Heart left ventricle (tissue), 16 donors: Measurements from ENCODE around the gene DNAH1. TPM values are rescaled to one million over a fixed set of nuclear protein-coding genes. Genes with fewer than 3 reads are reported as not detected.

ENCODE experiments used
- ATAC-seq, 4 donors: fragments of 200-7000 bp; cut with Tn5 transposase; one replicate each; pipeline ENCODE4 v1.9.1; 2020 to 2022; ENCODE audit warnings: moderate library complexity in 4 of 4, mild to moderate bottlenecking in 3 of 4, moderate number of reproducible peaks in 1 of 4
- DNase-seq, 5 donors: peaks; one replicate each; pipeline ENCODE4 v3.0.0-alpha.2; 2020
- H3K27ac ChIP-seq, 12 donors: fragments of 200-600 bp; sonication (generic) in 4 of 12; one replicate each; pipeline versions ENCODE4 v1.5.0 to v1.8.0; 2016 to 2022; ENCODE audit warnings: mild to moderate bottlenecking in 2 of 12
- H3K27me3 ChIP-seq, 9 donors: fragments of 200-600 bp; sonication (generic) in 2 of 9; one replicate each; pipeline versions ENCODE4 v1.5.1 to v1.8.0; 2016 to 2022; ENCODE audit warnings: mild to moderate bottlenecking in 3 of 9
- H3K36me3 ChIP-seq, 9 donors: fragments of 200-600 bp; sonication (generic) in 2 of 9; one replicate each; pipeline versions ENCODE4 v1.5.0 to v1.8.0; 2018 to 2022; ENCODE audit warnings: mild to moderate bottlenecking in 2 of 9
- H3K4me1 ChIP-seq, 12 donors: fragments of 200-600 bp; sonication (generic) in 4 of 12; one replicate each; pipeline versions ENCODE4 v1.5.0 to v1.8.0; 2016 to 2022; ENCODE audit warnings: mild to moderate bottlenecking in 3 of 12
- H3K4me3 ChIP-seq, 12 donors: fragments of 200-600 bp; sonication (generic) in 4 of 12; one replicate each; pipeline versions ENCODE4 v1.5.0 to v1.8.0; 2017 to 2022; ENCODE audit warnings: mild to moderate bottlenecking in 9 of 12, moderate library complexity in 4 of 12
- H3K9me3 ChIP-seq, 12 donors: fragments of 200-600 bp; sonication (generic) in 4 of 12; one replicate each; pipeline versions ENCODE4 v1.5.0 to v1.8.0; 2016 to 2022; ENCODE audit warnings: mild to moderate bottlenecking in 1 of 12
- CTCF ChIP-seq, 12 donors: fragments of 200-600 bp; sonication (generic) in 4 of 12; IDR thresholded peaks; one replicate each; pipeline versions ENCODE4 v1.5.0 to v1.8.0; 2018 to 2022; ENCODE audit warnings: antibody characterized with exemption in 12 of 12, mild to moderate bottlenecking in 5 of 12
- POLR2A ChIP-seq, 2 donors: fragments of 450-650 bp; IDR thresholded peaks; one replicate each; pipeline ENCODE4 v1.6.1; 2017; ENCODE audit warnings: antibody characterized with exemption in 2 of 2, mild to moderate bottlenecking in 2 of 2, moderate library complexity in 2 of 2
- WGBS, 4 donors: extraction: QIAGEN DNeasy Blood & Tissue Kit in 2 of 4; methylation state at CpG; one replicate each; pipeline versions ENCODE4 v1.1.5 to v1.1.7; 2013 to 2018; 5-methylcytosine and 5-hydroxymethylcytosine counted together
- intact Hi-C, 10 donors: fragments of 100-400 bp; cut with DNase I; formaldehyde crosslinking; loops; one replicate each; pipeline versions ENCODE4 v1.11.1 to v1.14.2; 2022
- polyA plus RNA-seq, 2 donors: library from polyadenylated mRNA; stranded (reverse); fragments of 200-250 nt; gene quantifications; one replicate each; pipeline ENCODE4 v1.2.3, GENCODE V29; 2013
- total RNA-seq, 9 donors: library from RNA; depleted of rRNA in 2 of 9; stranded (reverse); fragments of >200 nt in 2 of 9; fragmentation: NEBNext Ultra II Directional in 3 of 9; extraction: Animal tissue kit (Norgen Biotek cat#: 25700) in 3 of 9; gene quantifications; one replicate each; pipeline versions ENCODE4 v1.1.0 to v1.2.4, GENCODE V29; 2016 to 2023
- donor health status: ischemic (EF 13 %, LVEDD 7.1; RV severe dilation, severe dysfunction).
- donor health status: healthy with polysubstance abuse.
- donor health status: DM: no; HTN: yes; CAD: no.
- donor health status: DM: no; HTN: no; CAD: no.
- donor health status: ischemic (EF 25% LVEDD 6.9; RV normal size, moderate dysfunction).
- donor health status: ischemic (EF 25% LVEDD 5.7; RV mildly dilated, moderate dysfunction).
- donor health status: healthy.
- donor health status: DM: yes; HTN: yes; CAD: no.
- donor health status: ischemic (EF 35%, LVEDD 5.7; RV mildly dilated, moderate dysfunction).
- donor health status: nonischemic (EF 11% LVEDD 7.7; RV severe dilation, severe dysfunction).
- donor health status: DM: yes; HTN: yes; CAD: no.
- donor health status: PGD.
- donor health status: ischemic (EF 29% LVEDD 5.4; RV normal size, mild dysfunction).
- donor health status: nonischemic (EF 23%, LVEDD 6.1; RV moderate dilation, normal function).

The DNAH1 gene
- total and polyA plus RNA-seq, 11 donors: 0.95 to 6.6 (median 2.8) TPM

- H3K27ac ChIP-seq: no peak overlapping the region
- no peak overlapping the region for H3K4me3 ChIP-seq
- 95 to 98% (median 97%) methylated on average over 7 to 12 of the region's 12 CpGs for WGBS, 4 donors
- H3K36me3 ChIP-seq: peaks cover 0 to 63% (median 16%) of the 10 kb centered on the region in 9 donors
- ATAC-seq: no peak
- DNase-seq: peak in 1 of 5 donors; percentile 48
- TF ChIP-seq POLR2A (IDR thresholded peaks at IDR 0.05): no peak
- no peak for TF ChIP-seq CTCF (IDR thresholded peaks at IDR 0.05)
- H3K4me1 ChIP-seq: no peaks in the 10 kb centered on the region
- H3K9me3 ChIP-seq: no peaks in the 10 kb centered on the region
- intact Hi-C loops: no loop called here
- H3K27me3 ChIP-seq: no peaks in the 10 kb centered on the region
Measured at GRCh38 chr3:52391096-52391495, 75.0 kb downstream of the DNAH1 start.

- no peak for ATAC-seq
- H3K4me3 ChIP-seq: no peak overlapping the region
- peak in 1 of 5 donors; percentile 20 for DNase-seq
- peaks cover 0 to 55% (median 16%) of the 10 kb centered on the region in 9 donors for H3K36me3 ChIP-seq
- H3K9me3 ChIP-seq: no peaks in the 10 kb centered on the region
- no peak for TF ChIP-seq CTCF (IDR thresholded peaks at IDR 0.05)
- TF ChIP-seq POLR2A (IDR thresholded peaks at IDR 0.05): no peak
- no peaks in the 10 kb centered on the region for H3K27me3 ChIP-seq
- no peaks in the 10 kb centered on the region for H3K4me1 ChIP-seq
- H3K27ac ChIP-seq: no peak overlapping the region
- WGBS, 4 donors: 80 to 97% (median 95%) methylated on average over 2 to 16 of the region's 16 CpGs
- intact Hi-C loops: no loop called here
Measured at GRCh38 chr3:52392216-52392930, 76.3 kb downstream of the DNAH1 start.

- no peak overlapping the region for H3K27ac ChIP-seq
- peak in 1 of 5 donors; percentile 31 for DNase-seq
- 92 to 94% (median 93%) methylated on average over 17 to 18 of the region's 18 CpGs for WGBS, 4 donors
- intact Hi-C loops: no loop called here
- ATAC-seq: no peak
- H3K36me3 ChIP-seq: peaks cover 0 to 53% (median 16%) of the 10 kb centered on the region in 9 donors
- no peaks in the 10 kb centered on the region for H3K4me1 ChIP-seq
- TF ChIP-seq POLR2A (IDR thresholded peaks at IDR 0.05) (no peak), CTCF (IDR thresholded peaks at IDR 0.05) (no peak)
- H3K4me3 ChIP-seq: no peak overlapping the region
- no peaks in the 10 kb centered on the region for H3K27me3 ChIP-seq
- no peaks in the 10 kb centered on the region for H3K9me3 ChIP-seq
Measured at GRCh38 chr3:52393131-52393807, 77.2 kb downstream of the DNAH1 start.

- no peak for TF ChIP-seq POLR2A (IDR thresholded peaks at IDR 0.05)
- TF ChIP-seq CTCF (IDR thresholded peaks at IDR 0.05): no peak
- 91 to 95% (median 93%) methylated on average over 14 to 18 of the region's 18 CpGs for WGBS, 4 donors
- intact Hi-C loops: no loop called here
- H3K27ac ChIP-seq: no peak overlapping the region
- H3K4me1 ChIP-seq: no peaks in the 10 kb centered on the region
- DNase-seq (peak in 1 of 5 donors; percentile 15), ATAC-seq (no peak)
- no peaks in the 10 kb centered on the region for H3K27me3 ChIP-seq
- peaks cover 0 to 51% (median 11%) of the 10 kb centered on the region in 9 donors for H3K36me3 ChIP-seq
- no peak overlapping the region for H3K4me3 ChIP-seq
- no peaks in the 10 kb centered on the region for H3K9me3 ChIP-seq
Measured at GRCh38 chr3:52393959-52394670, 78.0 kb downstream of the DNAH1 start.
